ENCODE data around the gene JAZF1. TPM values are rescaled to one million over a fixed set of nuclear protein-coding genes. Genes with fewer than 3 reads are reported as not detected.

JAZF1 gene
- total RNA-seq, 1 experiment from 2014 or later = 9.1 TPM

GRCh38 chr7:28108747-28109146, 71.8 kb downstream of the JAZF1 start:
- Histone ChIP-seq H3T11ph (ENCODE audit: low read length) (no peak overlapping the region), H3K27me3 (ENCODE audit: insufficient read depth, low read length) (no peaks in the 10 kb centered on the region), H4K20me1 (ENCODE audit: control insufficient read depth, insufficient read depth, insufficient read length) (no peaks in the 10 kb centered on the region), H2BK20ac (ENCODE audit: low read depth, low read length, poor library complexity, severe bottlenecking) (no peak overlapping the region), H3K18ac (ENCODE audit: insufficient read length, low read depth, low read length) (no peak overlapping the region), H3K9ac (ENCODE audit: extremely low read depth, insufficient read length, low read length) (no peak overlapping the region), H4K8ac (replicated peaks; ENCODE audit: insufficient read length, low read depth, low read length) (no peak overlapping the region), H3K79me1 (ENCODE audit: insufficient read depth, low read depth, low read length, poor library complexity, severe bottlenecking) (no peaks in the 10 kb centered on the region), H3K23ac (ENCODE audit: insufficient read length, low read depth, low read length) (no peak overlapping the region), H4K5ac (ENCODE audit: insufficient read length, low read depth, low read length) (no peak overlapping the region), H3K9me3 (ENCODE audit: control insufficient read depth, low read depth, low read length) (no peaks in the 10 kb centered on the region), H2BK12ac (ENCODE audit: insufficient read length, low read depth, low read length) (no peak overlapping the region), H2BK120ac (ENCODE audit: low read depth, low read length, poor library complexity, severe bottlenecking) (no peak overlapping the region), H3K14ac (ENCODE audit: insufficient read depth, low read length) (no peak overlapping the region), H2AFZ (ENCODE audit: low read length) (no peak overlapping the region), H4K91ac (ENCODE audit: insufficient read length, low read depth, low read length) (no peak overlapping the region), H3K4ac (ENCODE audit: low read depth, low read length) (no peak overlapping the region), H3K23me2 (ENCODE audit: insufficient read length, low read depth, low read length, poor library complexity, severe bottlenecking) (no peaks in the 10 kb centered on the region), H3K27ac (ENCODE audit: insufficient read length, low read depth, low read length) (no peak overlapping the region), H3K56ac (ENCODE audit: insufficient read length, low read depth, low read length) (no peak overlapping the region), H3K4me1 (ENCODE audit: insufficient read depth, low read length) (peaks cover 3% of the 10 kb centered on the region; the same call in 1 of the 2 replicates), H2BK5ac (ENCODE audit: insufficient read length, low read length) (no peak overlapping the region), H2BK15ac (ENCODE audit: low read depth, low read length) (no peak overlapping the region), H3K79me2 (ENCODE audit: insufficient read depth, low read length) (no peaks in the 10 kb centered on the region), H3K4me2 (ENCODE audit: insufficient read depth, insufficient read length, low read length) (no peak overlapping the region), H2AK5ac (ENCODE audit: insufficient read length, low read length) (no peak overlapping the region)
- no peak overlapping the region for H3K4me3 Mint-ChIP-seq
- no peaks in the 10 kb centered on the region for H3K27me3 Mint-ChIP-seq (ENCODE audit: low read depth)
- DNase-seq = no peak
- H3K27ac Mint-ChIP-seq = no peak overlapping the region
- no CpG with 5 or more reads among the region's 3 CpGs for WGBS (ENCODE audit: extremely low coverage, insufficient read length, low lambda C conversion rate)
- H3K9me3 Mint-ChIP-seq = no peaks in the 10 kb centered on the region
- no peaks in the 10 kb centered on the region; a peak in 3 of 7 replicates for H3K36me3 Mint-ChIP-seq (ENCODE audit: insufficient read depth in 1 of 3, low read depth in 3 of 3)
- no peak for TF ChIP-seq CTCF (conservative IDR thresholded peaks at IDR 0.05)
- H3K4me1 Mint-ChIP-seq = peaks cover 7 to 26% of the 10 kb centered on the region in 2 experiments; a peak in 3 of 4 replicates
